ENCODE measurements around the gene KRTAP10-1.

The KRTAP10-1 gene

GRCh38 chr21:44519346-44520325 is 20.4 kb downstream of the KRTAP10-1 start:
- in situ Hi-C loops (cut with HindIII; ENCODE audit: low sequenced_read_pairs): no loop called here

- in situ Hi-C loops (cut with HindIII; ENCODE audit: low sequenced_read_pairs): no loop called here
Observed at GRCh38 chr21:44518686-44519085, 21.3 kb downstream of the KRTAP10-1 start.

DNA sequence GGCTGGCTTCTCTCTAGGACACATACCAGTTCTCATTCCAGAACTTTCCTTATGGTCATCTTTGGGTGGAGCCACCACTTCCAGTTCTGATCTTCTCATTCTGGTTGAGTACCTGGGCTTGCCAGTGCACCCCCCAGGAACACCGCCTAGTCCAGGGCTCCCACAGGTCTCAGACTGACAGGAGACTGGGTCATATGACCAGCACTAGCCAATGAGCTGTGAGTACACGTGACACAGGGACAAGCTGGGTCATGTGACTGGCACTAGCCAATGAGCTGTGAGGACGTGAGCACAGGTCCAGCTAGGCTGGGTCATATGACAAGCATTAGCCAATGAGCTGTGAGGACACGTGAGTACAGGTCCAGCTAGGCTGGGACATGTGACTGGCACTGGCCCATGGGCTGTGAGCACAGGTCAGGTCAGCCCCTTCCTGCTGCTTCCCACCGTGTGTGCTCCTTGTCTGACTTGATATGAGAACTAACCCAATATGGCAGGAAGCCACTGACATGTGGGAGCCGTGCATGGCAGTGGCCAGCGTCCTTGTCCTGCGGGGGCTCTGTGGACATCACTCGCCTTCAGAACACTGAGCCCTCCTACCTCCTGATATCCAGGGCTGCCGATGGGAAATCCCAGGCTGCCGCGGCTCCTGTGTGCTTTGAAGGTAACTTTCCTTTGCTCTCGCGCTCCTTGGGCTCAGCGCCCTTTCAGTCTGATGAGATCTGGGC is 22.7 kb downstream of the KRTAP10-1 start:
- in situ Hi-C loops (cut with HindIII; ENCODE audit: low sequenced_read_pairs): no loop called here

GRCh38 chr21:44516828-44517174 is 23.2 kb downstream of the KRTAP10-1 start:
- in situ Hi-C loops (cut with HindIII; ENCODE audit: low sequenced_read_pairs): no loop called here

- in situ Hi-C loops (cut with HindIII; ENCODE audit: low sequenced_read_pairs): no loop called here
Observed at GRCh38 chr21:44516342-44516741, 23.7 kb downstream of the KRTAP10-1 start.

DNA sequence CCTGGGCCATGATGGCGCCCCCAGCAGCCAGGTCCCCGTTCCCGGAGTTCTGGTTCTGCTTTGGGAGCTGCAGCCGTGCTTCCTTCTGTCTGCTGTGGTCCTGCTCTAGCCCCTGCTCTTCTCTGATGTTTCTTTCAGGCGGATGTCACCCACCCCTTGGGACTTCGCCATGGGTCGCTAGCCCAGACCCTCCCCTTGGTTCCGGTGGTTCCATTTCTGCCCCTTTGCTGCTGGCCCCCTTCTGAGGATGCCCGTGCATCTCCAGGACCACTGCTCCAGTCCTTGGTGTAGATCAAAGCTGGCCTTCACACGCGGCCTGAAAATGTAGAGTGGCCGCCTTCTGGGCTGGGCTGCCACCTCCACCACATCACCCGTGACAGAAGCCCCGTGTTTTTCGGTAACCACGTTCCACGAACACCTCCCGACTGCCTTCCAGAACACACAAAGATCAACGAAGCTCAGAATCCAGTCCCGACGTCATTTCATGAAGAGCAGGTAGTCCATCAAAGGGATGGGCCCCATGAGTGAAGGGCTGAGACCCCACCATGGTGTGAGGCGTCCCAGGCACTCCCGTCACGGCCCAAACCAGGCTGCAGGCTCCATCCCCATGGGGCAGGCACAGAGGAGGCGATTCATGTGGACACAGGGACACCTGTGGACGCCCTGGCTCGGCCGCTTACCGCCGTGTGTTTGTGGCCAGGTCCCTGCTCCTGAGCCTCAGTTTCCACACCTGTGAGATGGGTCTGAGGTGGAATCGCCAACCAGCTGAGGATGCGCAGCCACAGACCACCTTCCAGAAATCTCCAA is 24.4 kb downstream of the KRTAP10-1 start:
- in situ Hi-C loops (cut with HindIII; ENCODE audit: low sequenced_read_pairs): no loop called here

DNA sequence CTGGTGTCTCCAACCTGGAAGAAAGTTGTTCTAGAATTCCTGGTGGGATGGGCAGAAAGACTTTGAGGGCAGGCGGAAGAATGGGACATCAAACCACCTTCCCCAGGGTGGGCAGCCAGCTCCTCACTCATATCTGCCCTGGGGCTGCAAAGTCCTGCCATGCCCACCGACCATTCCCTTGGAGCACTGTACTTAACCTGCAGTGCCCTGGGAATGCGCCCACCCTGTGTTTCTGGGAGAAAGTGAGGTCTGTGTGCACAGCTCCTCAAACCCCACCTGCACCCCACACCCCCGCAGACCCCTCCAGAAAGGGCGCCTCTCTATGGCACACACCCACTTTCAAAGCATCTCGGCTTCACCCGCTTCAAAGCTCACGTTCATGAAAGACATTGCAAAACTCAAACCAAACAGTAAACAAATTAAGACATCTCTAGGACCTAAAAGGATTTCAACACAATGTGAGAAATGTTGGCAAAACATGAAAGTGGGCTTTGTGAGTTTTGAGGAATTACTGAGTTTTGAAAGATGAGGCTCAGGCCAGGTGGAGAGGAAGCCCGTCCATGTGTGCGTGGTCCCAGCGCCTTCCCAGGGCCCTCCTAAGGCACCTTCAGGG is 25.1 kb downstream of the KRTAP10-1 start:
- in situ Hi-C loops (cut with HindIII; ENCODE audit: low sequenced_read_pairs): no loop called here

DNA sequence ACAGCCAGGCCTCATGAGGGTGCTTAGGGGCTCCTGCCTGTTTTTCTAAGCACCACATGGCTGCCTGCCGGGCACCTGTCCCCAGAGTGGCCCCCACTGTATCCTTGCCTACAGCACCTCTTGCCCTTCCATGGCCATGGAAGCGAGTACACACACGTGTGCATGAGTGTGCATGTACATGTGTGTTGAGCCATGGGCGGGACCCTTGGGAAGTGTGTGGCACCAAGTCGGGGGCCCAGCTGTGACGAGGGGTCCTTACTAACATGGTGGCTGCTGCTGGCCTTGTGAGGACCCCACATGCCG is 25.8 kb downstream of the KRTAP10-1 start:
- in situ Hi-C loops (cut with HindIII; ENCODE audit: low sequenced_read_pairs): no loop called here

DNA sequence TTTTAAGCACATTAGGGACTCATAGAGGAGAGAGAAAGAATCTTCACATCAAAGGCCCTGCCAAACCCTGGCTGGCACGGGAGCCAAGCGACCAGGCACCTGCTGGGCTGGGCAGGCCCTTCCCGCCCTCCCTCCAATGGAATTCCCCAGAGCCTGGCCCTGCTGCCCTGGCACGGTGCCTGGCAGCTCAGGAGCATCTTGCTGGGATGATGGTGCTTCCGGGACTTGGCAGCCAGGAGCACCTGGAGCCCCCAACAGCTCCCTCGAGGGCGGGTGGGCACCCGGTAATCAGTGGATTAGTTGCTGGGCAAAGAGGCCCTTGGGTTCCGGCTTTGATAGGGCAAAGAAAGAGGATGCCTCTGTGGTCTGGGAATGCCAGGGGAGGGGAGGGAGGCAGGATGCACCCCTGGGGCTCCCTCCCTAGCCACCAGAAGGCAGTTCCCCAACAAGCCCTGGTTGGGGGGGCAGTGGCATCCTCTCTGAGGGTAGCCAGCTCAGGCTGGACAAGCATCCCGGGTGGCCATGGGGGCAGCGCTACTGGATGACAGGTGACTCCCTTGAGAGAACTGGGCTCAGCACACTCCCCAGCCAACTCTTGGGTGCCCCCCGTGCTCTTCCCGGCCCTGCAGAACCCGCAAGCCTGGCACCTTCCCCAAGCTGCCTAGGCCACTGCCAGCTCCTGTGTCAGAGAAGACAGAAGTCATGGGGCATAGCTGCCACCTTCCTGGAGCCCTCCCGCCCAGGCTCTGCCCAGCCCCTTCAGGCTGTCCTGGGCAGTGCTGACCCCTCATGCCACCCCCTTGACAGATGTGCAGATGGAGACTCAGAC is 26.4 kb downstream of the KRTAP10-1 start:
- in situ Hi-C loops (cut with HindIII; ENCODE audit: low sequenced_read_pairs): no loop called here

GRCh38 chr21:44512496-44513388 is 27.3 kb downstream of the KRTAP10-1 start:
- in situ Hi-C loops (cut with HindIII; ENCODE audit: low sequenced_read_pairs): no loop called here

DNA sequence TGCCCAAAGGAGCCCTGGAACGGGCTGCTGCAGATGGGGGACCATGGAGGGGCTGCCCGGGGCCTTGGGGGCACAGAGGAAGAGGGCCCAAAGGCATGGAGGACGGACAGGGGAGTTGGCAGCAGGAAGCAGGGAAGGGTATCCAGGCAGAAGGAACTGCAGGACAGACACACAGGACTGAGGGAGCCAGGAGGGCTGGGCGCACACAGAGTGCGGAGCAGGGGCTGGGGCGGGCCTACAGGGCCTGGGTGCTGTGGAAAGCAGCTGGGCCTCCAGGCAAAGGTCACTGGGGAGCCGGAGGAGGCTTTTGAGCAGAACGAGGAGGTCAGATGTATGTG is 28.1 kb downstream of the KRTAP10-1 start:
- in situ Hi-C loops (cut with HindIII; ENCODE audit: low sequenced_read_pairs): no loop called here

DNA sequence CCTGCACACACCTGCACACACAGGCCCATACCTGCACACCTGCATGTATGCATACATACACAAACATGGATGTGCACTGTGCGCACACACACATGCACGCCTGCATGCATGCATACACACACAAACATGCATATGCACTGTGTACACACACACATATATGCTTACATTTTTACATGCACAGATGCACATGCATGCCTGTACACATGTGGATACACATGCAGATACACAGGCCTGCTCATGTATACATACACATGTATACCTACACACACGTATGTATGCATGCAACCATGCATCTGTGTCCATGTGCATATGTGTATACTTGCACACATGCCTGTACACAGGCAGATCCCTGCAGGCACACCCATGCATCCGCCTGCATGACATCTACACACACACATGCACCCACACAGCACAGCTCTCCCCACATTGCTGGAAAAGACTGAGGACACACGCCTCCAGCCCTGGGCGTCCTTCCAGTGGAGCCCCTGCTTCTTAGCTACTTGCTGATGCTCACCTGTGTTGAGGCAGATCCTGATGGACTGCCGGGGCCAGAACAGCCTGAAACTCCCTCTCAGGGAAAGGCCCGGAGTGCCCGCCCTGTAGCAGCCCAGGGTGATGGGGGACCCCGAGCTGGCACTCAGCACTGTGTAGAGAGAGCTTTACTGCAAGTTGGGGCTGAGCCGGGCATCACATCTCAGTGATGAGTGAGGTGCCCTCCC is 28.6 kb downstream of the KRTAP10-1 start:
- in situ Hi-C loops (cut with HindIII; ENCODE audit: low sequenced_read_pairs): no loop called here

DNA sequence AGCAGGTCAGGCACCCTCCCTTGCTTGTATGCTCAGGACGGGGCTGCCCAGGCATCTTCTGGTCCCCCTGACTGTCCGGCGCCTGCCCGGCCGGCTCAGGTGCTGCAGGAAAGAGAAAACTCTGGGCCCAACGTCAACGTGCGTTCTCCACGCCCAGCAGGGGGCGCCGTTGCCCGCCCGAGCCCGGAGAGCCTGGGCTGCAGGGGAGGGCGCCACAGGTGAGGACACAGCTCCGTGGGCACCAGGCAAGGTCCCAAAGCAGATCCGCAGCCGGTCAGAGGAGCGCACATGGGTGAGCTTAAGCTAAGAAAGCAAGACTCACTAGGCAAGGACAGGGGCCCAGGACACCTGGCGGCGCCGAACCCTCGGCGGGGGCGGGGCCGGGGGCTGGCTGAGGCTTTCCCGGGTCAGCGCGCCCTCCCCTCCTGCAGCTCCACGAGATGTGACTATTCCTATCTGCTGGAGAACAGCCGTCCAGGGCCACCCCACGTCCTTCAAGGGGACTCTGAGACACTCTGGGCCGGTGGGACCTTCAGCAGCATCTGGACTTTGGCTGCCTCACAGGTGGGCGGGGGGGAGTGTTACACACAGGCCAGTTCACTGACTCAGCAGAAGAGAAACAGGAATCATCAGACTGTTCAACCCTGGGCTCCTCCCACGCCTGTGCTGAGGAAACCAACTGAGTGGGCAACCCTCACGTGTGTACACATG is 29.3 kb downstream of the KRTAP10-1 start:
- in situ Hi-C loops (cut with HindIII; ENCODE audit: low sequenced_read_pairs): no loop called here

DNA sequence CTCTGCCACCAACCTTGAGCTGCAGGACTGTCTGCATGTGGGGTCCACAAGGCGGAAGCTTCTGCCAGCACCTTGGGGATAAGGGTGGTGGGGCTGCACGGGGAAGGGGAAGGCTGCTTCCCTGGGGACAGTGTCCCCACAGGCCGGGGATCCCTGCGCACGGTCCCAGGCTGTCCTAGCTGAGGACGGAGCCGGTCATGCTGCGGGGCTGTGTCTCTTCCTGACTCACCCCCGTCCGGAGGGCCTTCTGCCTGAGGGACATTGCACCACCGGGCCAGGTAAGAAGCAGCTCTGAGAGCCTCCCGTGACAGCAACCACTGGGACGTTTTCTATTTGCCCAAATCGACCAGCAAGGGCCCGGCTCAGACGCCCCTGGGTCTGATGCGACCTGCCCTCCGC is 29.9 kb downstream of the KRTAP10-1 start:
- in situ Hi-C loops (cut with HindIII; ENCODE audit: low sequenced_read_pairs): no loop called here

DNA sequence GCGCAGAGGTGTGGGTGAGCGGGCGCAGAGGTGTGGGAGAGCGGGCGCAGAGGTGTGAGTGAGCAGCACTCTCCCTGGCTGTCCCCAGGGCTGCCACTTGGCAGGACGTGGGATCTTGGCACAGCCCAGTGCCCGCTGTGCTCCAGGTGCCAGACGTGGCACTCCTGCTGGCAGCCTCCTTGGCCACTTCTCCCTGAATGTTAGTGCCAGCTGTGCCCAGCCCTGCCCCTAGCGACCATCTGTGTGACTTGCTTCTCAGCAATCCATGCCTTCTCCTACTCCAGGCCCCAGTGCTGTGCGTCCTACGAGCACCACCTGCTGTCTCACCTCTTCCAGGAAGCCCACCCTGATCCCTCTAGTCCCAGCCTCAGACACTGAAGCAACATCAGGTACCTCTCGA is 30.5 kb downstream of the KRTAP10-1 start:
- in situ Hi-C loops (cut with HindIII; ENCODE audit: low sequenced_read_pairs): loop anchor here (10.0 kb wide), 1 partner anchor 275 kb away; no protein-coding TSS in a partner anchor

- in situ Hi-C loops (cut with HindIII; ENCODE audit: low sequenced_read_pairs): loop anchor here (10.0 kb wide), 1 partner anchor 276 kb away; no protein-coding TSS in a partner anchor
Observed at GRCh38 chr21:44508711-44509445, 31.1 kb downstream of the KRTAP10-1 start.

GRCh38 chr21:44508426-44508710 is 31.6 kb downstream of the KRTAP10-1 start:
- in situ Hi-C loops (cut with HindIII; ENCODE audit: low sequenced_read_pairs): loop anchor here (10.0 kb wide), 1 partner anchor 276 kb away; no protein-coding TSS in a partner anchor
